GM19240 (cell line): ENCODE data around the gene INS.
"Not testable (repeated sequence)": the region's sequence is repeated elsewhere in the genome, so short reads cannot be mapped to it uniquely, and the experiment has no call there.

Source experiments
- DNase-seq: peaks from one replicate; pipeline ENCODE4 v3.0.0; 2011; ENCODE audit warnings: low spot score; ENCODE audit not compliant: insufficient read length

INS gene

DNA sequence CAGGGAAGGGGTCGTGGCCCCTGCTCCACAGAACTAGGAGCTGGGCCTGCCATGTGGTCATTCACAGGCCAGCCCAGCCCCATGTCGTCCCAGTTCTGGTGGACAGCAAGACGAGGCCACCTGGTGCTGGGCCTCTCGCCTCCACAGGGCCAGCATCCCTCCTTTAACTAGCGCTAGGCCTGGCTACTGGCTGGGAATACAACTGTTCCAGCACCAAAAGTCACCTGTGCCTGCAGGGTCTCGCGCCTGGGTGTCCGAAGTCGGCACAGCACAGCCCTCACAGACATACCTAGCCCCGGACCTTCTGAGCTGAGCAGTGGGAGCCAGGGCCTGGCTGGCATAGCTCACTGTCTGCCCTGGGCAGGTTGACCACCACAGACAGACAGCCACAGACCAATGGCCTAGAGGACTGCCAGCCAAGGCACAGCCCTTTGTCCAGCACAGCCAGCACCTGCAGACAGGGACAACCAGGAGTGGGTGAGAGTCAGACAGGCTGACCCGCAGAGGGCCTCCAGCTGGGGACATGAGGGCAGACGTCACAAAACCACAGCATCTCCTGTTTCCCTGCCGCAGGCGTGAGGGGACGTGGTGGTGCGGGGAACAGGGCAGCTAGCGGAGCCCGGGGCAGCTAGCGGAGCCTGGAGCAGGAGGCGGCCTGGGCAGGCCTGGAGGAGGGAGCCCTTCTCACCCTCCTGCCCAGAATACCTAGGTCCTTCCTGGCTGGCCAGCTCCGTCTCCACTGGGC lies 37.8 kb upstream of the INS start:
- no peak for DNase-seq

DNA sequence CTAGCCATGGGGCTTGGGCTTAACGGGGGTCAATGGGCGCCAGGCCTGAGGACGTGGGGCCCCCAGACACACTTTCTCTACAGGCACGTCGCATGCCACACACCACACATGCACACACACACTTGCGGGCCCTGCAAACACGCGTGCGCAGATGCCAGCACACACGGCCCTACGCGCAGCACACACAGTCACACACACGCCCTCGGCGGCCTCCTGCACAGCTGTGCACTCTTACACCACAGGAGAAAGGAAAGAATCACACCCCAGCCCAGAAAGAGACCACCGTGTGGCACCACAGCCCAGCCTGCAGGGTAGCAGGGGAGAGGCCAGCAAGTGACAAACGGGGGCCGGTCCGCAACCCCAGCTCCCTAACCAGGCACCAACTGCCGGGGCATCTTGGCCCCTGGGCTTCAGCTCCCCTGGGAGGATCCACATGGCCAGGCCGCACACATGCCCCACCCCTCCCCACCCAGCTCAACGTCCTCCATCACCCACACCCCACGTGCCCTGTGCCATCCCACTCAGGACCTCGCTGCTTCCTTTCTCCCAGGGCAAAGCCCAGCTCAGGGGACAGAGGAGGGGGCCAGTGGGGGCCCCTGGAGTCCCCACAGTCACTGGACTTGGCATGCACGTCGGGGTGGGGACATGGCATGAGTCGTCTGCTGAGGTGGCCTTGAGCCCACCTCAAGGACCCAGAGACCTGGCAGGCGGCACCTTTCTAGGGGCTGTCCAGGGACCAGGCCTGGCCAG lies 36.9 kb upstream of the INS start:
- DNase-seq: no peak

DNA sequence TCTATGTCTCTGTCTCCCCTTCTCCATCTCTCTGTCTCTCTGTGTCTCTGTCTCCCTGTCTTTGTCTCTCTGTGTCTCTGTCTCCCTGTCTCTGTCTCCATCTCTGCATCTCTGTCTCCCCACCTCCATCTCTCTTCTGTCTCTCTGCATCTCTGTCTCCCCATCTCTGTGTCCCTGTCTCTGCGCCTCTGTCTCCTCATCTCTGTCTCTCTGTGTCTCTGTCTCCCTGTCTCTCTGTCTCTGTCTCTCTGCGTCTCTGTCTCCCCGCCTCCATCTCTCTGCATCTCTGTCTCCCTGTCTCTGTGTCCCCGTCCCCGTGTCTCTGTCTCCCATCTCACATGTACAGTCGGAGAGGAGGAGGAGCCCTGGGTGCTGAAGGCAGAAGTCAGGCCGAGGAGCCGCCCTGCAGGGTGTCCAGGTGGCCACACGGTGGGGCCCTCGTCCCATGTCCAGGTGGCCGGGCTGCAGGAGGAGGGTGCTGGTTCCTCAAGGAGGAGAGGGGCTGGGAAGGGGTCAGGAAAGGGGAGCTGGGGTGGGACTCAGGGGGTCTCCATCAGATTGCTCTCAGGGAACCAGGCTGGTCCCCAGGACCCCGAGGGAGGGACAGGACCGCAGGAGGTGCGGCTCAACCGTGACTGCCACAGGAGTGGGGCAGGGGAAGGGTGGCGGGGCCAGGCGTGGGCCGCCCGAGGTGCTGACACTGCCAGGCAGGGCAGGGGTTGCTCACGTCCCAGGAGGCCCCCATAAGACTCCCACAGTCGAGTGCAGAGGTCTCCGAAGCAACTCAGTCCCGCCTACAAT lies 36.2 kb upstream of the INS start:
- peak; percentile 65 for DNase-seq

DNA sequence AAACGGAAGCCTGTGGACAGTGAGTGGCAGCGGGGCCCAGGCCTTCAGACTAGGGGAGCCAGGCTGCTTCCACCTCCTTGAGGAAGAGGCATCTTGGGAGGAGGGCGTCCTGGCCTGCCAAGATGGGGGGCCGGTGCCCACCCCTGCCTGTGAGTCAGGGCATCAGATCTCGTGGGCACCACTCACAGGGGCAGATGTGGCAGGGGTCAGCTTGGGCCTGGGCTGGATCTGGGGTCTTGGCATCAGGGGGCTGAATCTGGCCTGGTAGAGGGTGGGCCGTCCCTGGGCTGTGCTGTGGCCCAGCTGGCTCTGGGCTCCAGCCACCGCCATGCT lies 34.7 kb upstream of the INS start:
- no peak for DNase-seq

DNA sequence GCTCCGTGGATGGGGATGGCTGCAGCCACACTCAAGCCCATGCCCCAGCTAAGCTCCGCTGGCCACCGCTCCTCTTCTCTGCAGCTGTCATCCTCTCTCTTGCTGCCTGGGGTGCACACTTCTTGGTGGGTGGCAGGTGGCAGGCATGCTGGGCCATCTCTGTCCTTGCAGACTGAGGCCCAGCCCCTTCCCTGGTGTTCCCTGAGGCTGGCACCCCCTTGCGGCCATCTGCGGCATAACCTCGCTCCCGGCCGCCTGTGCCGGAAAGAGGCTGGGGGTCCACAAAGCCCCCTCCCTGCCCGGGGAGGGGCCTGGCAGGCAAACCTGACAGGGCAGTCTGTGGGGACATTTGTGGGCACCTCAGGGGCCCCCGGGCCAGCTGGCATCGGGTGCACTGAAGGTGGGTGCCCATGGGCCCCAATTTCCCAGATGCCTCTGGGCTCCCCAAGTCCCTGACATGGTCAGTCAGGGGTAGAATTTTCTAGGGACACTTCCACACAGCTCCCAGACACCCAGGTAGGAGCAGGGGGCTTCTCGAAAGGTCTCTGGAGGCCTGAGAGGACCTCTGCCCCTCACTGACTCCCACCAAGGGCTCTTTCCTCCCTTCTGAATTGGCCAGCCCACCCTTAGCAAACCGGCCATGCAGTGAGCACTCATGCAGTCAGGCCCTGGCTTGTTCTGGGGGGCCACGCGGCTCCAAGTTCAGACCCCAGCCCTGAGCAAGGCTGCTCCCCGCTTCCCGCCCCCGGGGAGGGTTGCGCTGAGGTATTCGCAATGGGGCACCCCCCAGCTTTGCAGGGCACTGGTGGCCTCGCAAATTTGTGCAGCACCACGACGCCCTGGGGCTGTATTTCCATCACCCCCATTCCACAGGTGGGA lies 34.1 kb upstream of the INS start:
- DNase-seq: peak; percentile 38

DNA sequence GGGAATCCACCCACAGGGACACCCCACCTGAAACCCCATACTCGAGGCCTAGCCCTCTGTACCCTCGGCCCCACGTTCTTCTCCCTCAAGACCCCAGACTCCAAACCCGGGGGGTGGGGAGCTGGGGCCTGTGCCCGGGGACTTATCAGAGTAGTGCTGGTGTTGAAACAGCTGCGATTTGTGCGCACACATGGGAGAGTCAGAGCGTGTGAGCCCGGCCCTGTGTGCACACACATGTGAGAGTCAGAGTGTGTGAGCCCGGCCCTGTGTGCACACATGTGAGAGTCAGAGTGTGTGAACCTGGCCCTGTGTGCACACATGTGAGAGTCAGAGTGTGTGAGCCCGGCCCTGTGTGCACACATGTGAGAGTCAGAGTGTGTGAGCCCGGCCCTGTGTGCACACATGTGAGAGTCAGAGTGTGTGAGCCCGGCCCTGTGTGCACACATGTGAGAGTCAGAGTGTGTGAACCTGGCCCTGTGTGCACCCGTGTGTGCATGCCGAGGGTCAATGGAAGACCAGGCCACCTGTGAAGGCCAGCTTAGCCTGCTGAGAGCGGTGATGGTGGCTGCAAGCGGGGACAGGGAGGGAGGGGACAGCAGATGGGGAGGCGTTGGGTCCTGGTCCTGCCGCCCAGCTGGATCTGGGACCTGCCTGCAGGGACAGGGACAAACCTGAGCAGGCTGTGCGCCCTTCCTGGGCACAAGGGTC lies 33.0 kb upstream of the INS start:
- DNase-seq: not testable (repeated sequence)

DNA sequence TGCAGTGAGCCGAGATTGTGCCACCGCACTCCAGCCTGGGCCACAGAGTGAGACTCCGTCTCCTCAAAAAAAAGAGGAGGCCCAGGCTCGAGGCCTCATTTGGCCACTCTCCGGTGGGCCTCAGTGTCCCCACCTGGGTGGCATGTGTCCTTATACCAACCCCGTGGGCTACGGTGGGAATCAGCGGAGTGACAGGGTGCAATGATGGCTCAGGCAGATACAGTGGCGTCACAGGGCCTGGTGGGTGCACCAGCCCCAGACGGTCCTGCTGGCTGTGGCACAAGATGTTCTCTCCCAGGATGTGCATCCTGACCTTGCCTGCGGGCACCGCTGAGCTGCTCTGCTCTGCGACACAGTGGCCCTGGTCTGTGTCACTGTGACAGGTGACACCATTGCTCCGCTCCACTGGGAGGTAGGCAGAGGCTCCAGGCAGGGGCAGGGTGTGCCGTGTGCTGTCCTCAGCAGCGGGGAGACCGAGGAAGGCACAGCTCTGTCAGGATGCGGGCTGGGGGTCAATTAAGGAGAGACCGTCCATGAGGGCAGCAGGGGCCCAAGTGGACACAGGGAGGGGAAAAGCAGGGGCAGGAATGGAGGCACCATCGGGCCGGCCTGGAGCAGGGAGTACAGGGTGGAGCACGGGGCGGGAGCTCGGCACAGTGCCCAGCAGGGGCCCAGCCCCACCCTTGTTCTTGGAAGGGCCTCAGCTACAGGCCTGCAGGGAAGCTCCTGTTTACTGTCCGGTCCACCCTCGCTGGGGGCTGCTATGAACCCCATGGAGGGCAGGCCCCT lies 32.3 kb upstream of the INS start:
- DNase-seq: no peak

DNA sequence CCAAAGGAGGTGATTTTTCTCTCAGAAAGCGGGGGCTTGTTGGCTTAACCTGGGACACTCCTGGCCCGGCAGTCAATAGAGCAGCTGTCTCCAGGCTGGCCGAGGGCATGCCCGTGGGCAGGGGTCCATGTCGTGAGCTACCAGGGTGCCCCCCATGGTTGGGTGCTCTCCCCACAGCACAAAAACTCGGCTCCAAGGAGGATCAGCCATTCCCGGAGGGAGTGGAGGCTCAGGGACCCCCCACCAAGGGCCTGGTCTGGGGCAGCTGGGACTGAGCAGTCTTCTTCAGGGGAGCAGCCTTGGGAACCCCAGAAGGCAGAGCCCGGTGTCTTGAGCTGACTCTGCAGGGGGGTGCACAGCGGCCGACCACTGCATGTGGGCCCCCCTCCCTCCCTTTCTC lies 31.4 kb upstream of the INS start:
- DNase-seq: no peak

DNA sequence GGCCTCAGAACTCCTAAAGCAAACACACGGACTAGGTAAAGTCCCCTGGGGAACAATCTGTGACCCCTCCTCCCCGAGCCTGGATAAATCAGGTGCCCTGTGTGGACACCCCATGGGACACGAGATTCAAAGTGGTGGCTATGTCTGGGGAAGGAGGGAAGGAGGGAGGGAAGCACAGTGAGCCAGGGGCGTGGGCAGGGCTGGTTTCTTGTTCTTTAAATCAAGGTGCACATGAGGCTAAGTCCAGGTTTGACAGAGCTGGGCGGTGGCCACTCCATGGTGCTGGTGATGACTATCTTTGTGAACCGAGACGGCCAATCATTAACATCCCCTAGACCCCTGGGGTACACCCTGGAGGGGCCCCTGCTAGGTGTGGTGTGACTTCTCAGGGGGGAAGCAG lies 30.9 kb upstream of the INS start:
- DNase-seq: no peak

DNA sequence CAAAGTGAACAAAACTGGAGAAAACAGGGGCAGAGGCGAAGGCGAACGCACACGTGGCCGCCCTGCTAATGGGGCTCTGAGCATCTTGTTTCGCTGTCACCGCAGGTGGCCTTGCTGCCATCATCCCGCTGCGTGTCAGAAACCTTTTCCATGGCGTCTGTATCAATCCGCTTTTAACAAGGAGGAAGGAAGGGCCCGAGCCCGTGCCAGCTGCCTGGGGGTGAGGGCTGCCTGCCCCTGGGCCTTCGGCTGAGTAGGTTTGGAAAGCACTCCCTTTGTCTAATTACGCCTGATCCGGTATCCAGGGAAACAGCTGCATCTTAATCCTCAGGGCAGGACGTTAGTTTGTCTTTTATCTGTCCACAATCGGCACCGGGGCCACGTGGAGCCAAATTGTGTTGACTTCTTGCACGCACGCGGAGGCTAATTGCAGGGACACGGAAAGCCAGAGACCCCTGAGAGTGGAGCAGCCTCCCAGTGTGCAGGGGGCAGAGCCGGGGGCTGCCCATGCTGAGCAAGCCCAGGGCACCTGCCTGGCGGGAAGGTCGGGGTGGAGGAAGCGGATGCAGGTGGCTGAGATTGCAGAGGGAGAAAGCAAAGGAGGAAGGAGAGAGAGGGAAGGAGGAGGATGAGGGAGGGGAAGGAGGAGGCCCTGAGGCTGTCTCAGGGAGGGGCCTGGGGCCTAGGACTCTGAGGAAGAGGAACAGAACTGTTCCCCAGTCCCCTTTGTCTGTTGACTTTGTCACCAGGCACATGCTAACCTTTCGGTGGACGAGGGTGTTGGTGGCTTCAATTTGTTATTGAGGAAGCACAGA lies 29.9 kb upstream of the INS start:
- DNase-seq: no peak

DNA sequence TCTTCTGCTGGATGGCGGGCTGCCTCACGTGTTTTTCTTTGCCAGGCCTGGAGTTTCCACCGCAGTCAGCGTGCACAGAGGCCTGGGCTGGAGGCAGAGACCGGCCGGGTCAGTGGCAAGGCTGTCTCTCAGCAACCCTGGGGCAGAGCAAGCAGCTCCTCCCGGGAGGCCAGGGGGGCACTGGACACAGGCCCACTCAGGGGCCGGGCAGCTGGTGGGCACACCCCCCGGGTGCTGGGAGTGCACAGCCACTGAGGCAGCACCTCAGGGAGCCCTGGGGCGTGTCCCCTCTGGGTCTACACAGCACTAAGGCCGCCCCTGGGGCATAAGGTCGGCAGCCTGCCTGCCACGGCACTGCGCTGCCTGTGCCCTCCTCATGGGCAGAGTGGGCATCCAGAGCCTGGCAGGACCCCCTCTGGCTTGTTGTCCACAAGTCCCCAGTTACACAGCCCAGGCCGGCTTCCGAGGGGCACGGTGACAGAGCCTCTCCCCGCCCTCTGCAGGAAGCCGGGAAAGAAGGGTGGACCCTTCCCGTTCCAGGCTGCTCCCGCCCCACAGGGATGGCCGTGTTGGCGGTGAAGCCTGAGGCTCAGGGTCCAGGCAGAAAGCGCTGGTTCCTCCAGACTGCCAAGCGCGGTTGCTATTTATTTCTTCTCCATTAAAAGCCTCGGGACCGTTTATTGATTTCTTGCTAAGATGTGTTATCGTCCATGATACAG lies 29.1 kb upstream of the INS start:
- no peak for DNase-seq

DNA sequence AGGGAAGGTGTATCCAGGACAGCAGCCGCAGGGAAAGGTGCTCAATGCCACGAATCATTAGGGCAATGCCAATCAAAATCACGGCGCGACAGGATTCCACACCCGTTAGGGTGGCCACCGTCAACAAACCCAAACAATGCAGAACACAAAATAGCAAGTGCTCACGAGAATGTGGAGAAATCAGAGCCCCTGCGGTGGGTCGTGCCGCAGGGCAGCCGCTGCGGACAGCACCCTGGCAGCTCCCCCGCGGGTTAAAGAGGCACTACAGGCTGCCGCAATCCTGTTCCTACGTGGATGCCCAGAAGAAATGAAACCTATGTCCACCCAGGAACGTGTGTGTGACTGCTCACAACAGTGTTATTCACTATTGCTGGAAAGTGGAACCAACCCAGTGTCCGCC lies 27.7 kb upstream of the INS start:
- DNase-seq: no peak

DNA sequence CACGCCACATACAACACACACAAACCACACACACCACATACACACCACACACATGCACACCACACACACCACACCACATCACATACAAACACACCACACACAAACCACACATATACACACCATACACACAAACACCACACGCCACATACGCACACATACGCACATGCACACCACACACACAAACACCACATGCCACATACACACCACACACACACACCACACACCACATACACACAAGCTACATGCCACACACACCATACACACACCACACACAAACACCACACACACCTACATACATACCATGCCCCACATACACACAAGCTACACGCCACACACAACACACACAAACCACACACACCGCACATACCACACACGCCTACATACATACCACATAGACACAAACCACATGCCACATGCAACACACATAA lies 26.3 kb upstream of the INS start:
- no peak for DNase-seq

DNA sequence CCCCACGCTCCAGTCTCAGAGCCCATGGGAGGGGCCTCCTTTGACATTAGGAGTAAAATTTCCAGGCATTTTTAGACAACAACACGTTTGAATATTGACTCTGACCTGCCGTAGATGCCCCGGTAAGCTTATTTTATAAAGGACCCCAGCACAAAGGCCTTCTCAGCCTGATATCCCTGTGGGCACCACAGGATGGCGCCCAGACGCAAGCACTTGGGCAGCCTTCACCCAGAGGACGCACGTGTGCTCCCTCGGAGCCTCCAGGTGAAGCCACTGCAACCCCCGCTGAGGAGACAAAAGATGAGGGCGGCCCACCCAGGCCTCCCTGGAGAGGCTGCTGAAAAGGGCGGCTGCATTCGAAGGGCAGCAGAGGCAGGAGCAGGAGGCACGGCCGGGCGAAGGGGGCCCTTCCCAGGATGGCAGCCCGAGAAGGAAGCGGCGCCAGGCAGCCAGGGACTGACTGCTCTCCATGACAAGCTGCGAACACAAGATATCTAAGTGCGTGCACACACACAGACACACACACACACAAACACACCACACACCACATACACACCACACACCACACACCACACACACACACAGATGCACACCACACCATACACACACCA lies 25.8 kb upstream of the INS start:
- no peak for DNase-seq

DNA sequence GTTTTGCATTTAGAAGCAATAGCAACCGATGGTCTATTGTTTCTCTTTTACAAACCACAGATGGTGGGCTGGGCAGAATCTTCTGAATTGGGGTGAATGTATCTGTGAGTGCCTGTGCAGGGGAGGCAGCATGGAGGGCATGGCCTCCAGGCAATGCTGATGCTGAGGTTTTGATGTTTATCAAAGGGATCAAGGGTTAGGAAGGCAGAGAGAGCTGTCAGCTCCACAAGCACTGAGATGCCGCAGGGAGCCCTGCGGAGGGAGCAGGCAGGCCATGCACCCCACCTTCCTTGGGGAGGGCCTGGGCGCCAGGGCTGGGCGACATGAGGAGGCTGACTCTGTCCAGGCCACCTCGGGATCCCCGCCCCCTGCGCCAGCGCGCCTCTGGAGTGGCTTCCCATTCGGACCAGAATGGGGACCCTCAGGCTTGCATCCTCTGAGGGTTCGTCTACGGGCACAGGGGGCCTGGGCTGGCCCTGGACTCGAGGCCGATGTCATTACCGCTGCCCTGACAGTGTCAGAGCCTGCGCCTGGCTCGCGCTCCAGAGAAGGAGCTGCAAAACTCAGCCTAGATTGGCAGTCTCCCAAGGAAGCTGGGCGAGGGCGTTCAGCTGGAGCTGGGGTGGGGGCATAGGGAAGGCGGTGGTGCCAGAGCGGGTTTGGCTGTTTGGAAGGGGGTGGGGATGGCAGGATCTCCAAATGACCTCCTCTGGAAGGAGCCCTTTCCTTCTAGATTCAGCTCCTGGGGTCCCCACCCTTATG lies 24.5 kb upstream of the INS start:
- no peak for DNase-seq

DNA sequence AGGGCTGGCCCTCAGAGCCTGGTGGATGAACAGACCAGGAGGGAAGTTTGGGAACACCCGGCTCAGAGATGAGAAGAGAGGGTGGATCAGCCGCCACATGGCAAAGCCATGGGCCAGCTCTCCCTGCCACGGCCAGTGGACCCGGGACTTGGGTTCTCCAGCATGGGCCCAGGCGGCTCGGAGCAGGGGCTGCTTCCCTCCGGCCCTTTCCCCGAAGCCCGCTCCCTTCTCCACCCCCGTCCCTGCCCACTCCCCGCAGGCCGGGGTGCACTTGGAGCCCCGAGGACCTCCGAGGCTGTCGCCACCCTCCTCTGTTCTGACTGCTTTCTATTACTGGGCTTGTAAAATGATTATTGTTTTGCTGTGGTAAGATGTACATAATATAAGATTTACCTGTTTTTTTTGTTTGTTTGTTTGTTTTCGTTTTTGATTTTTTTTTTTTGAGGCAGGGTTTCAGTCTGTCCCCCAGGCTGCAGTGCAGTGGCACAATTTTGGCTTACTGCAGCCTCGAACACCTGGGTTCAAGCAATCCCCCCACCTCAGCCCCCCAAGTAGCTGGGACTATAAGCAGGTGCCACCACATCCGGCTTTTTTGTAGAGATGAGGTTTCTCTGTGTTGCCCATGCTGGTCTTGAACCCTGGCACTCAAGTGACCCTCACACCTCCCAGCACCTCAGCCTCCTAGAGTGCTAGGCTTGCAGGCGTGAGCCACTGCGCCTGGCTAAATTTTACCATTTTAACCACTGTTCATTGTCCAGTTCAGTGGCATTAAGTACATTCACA lies 21.9 kb upstream of the INS start:
- DNase-seq: no peak
